ENCODE results near the gene CHAF1A. TPM values are rescaled to one million over a fixed set of nuclear protein-coding genes. Genes with fewer than 3 reads are reported as not detected.

CHAF1A gene
- polyA plus RNA-seq, 2 donors = 10.8 to 11.7 TPM

DNA sequence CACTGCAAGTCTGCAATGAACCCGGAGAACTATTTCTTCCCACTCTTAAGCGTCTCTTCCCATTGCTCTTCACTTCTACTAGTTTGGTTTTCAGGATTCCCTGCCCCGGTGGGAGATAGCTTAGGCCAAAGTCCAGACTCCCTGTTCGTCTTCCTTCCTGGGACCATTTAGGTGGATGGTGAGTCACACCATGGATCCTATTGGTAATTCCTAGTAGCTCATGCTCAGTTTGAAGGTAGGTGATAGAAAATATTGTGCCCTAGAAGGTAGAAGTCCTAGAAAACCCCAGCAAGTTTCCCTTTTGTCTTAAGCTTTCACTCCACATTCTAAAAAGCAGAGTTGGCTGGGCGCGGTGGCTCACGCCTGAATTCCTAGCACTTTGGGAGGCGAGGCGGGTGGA lies 13.8 kb downstream of the CHAF1A start:
- Histone ChIP-seq H3K4me3 (ENCODE audit: low read depth in 1 of 2, low read length in 2 of 2) (no peak overlapping the region), H3K4me1 (ENCODE audit: control insufficient read depth in 2 of 2, insufficient read depth in 2 of 2, low read length in 1 of 2) (no peaks in the 10 kb centered on the region), H3K27me3 (ENCODE audit: control insufficient read depth in 1 of 2, insufficient read depth in 2 of 2, low read length in 2 of 2) (no peaks in the 10 kb centered on the region), H3K36me3 (ENCODE audit: control insufficient read depth in 2 of 2, insufficient read depth in 2 of 2, low read length in 1 of 2) (peaks cover 0 to 3% of the 10 kb centered on the region in 2 donors), H3K9me3 (ENCODE audit: control insufficient read depth in 2 of 2, insufficient read depth in 1 of 2, low read depth in 1 of 2, low read length in 1 of 2) (no peaks in the 10 kb centered on the region), H3K27ac (ENCODE audit: low read depth in 2 of 2, low read length in 1 of 2) (no peak overlapping the region)
- WGBS, 2 donors = 91% methylated on average over 9 of the region's 9 CpGs

DNA sequence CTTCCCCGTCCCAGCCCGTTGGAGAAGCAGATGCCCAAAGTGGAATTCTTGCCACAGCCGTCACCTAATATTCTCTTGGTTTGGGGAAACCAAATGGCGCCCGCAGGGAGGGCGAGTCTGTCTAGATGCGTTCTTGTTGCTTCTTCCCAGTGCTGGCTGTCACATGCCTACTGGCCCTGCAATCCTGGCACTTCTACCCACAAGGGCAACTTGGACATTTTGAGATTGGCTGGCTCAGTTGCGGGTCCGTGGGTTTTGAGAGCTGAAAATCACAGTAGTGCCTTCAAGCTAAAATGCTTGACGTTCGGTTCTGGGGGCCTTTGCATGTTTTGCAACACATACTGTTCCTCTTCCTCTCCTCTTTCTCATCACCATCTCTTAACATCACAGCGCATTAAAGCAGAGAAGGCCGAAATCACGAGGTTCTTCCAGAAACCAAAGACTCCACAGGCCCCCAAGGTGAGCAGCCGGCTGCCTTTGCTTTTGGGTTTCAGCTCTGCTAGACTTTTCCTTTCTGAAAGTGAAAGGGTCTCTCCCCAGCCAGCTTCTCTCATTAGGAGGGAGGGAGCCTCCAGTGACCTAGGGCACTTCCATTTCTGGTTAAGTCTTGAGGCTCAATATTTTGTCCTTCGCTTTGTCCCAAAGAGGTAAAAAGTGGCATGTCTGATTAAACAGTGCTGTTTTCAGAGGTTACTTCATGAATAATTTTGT lies 21.1 kb downstream of the CHAF1A start:
- 90 to 91% methylated on average over 16 of the region's 16 CpGs for WGBS, 2 donors
- Histone ChIP-seq H3K27me3 (ENCODE audit: control insufficient read depth in 1 of 2, insufficient read depth in 2 of 2, low read length in 2 of 2) (no peaks in the 10 kb centered on the region), H3K4me3 (ENCODE audit: low read depth in 1 of 2, low read length in 2 of 2) (no peak overlapping the region), H3K36me3 (ENCODE audit: control insufficient read depth in 2 of 2, insufficient read depth in 2 of 2, low read length in 1 of 2) (peaks cover 6 to 15% of the 10 kb centered on the region in 2 donors), H3K4me1 (ENCODE audit: control insufficient read depth in 2 of 2, insufficient read depth in 2 of 2, low read length in 1 of 2) (no peaks in the 10 kb centered on the region), H3K27ac (ENCODE audit: low read depth in 2 of 2, low read length in 1 of 2) (no peak overlapping the region), H3K9me3 (ENCODE audit: control insufficient read depth in 2 of 2, insufficient read depth in 1 of 2, low read depth in 1 of 2, low read length in 1 of 2) (no peaks in the 10 kb centered on the region)

DNA sequence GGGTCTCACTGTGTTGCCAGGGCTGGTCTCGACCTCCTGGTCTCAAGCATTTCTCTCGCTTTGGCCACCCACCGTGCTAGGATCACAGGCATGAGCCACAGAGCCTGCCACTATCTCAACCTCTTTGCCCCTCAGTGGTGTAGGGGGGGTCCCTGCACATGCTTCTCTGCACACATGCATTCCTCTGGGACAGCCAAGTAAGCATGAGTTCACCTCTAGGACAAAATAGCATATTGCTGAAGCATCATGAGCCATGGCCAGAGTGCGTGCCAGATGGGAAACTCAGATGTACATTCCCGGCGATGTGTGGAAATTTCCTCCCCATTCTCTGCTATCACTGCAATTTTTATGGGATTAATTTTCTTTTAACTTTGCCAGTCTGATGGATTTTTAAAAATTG lies 23.1 kb downstream of the CHAF1A start:
- H3K27ac ChIP-seq (ENCODE audit: low read depth in 2 of 2, low read length in 1 of 2) = no peak overlapping the region
- no peaks in the 10 kb centered on the region for H3K4me1 ChIP-seq (ENCODE audit: control insufficient read depth in 2 of 2, insufficient read depth in 2 of 2, low read length in 1 of 2)
- H3K4me3 ChIP-seq (ENCODE audit: low read depth in 1 of 2, low read length in 2 of 2) = no peak overlapping the region
- H3K36me3 ChIP-seq (ENCODE audit: control insufficient read depth in 2 of 2, insufficient read depth in 2 of 2, low read length in 1 of 2) = peaks cover 13 to 25% of the 10 kb centered on the region in 2 donors
- H3K9me3 ChIP-seq (ENCODE audit: control insufficient read depth in 2 of 2, insufficient read depth in 1 of 2, low read depth in 1 of 2, low read length in 1 of 2) = no peaks in the 10 kb centered on the region
- no peaks in the 10 kb centered on the region for H3K27me3 ChIP-seq (ENCODE audit: control insufficient read depth in 1 of 2, insufficient read depth in 2 of 2, low read length in 2 of 2)
- WGBS, 2 donors = 95 to 96% methylated on average over 6 of the region's 6 CpGs

DNA sequence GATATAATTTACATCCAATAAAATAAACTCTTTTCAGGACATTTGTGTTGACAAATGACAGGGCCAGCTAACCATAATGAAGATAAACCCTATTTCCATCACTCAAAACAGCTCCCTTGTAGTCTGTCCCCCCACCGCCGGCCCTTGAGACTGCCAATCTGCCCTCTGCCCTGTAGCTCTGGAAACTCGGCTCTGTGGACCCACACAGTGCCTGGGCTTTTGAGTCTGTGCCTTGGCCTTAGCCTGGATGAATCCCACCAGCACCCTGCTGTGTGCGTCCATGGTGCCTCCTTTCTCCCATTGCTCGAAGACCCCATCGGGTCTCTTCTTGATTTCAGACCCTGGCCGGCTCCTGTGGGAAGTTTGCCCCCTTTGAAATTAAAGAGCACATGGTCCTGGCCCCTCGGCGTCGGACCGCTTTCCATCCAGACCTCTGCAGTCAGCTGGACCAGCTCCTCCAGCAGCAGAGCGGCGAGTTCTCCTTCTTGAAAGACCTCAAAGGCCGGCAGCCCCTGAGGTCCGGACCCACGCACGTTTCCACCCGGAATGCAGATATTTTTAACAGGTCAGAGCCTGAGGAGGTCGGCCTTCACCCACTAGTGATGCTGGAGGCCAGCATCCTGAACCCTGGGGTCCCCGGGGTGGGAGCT lies 26.0 kb downstream of the CHAF1A start:
- no peaks in the 10 kb centered on the region for H3K27me3 ChIP-seq (ENCODE audit: control insufficient read depth in 1 of 2, insufficient read depth in 2 of 2, low read length in 2 of 2)
- no peaks in the 10 kb centered on the region for H3K4me1 ChIP-seq (ENCODE audit: control insufficient read depth in 2 of 2, insufficient read depth in 2 of 2, low read length in 1 of 2)
- no peak overlapping the region for H3K27ac ChIP-seq (ENCODE audit: low read depth in 2 of 2, low read length in 1 of 2)
- no peaks in the 10 kb centered on the region for H3K9me3 ChIP-seq (ENCODE audit: control insufficient read depth in 2 of 2, insufficient read depth in 1 of 2, low read depth in 1 of 2, low read length in 1 of 2)
- no peak overlapping the region for H3K4me3 ChIP-seq (ENCODE audit: low read depth in 1 of 2, low read length in 2 of 2)
- 91 to 94% methylated on average over 20 of the region's 20 CpGs for WGBS, 2 donors
- H3K36me3 ChIP-seq (ENCODE audit: control insufficient read depth in 2 of 2, insufficient read depth in 2 of 2, low read length in 1 of 2) = peaks cover 17 to 33% of the 10 kb centered on the region in 2 donors

GRCh38 chr19:4429256-4429655 lies 26.8 kb downstream of the CHAF1A start:
- Histone ChIP-seq H3K27me3 (ENCODE audit: control insufficient read depth in 1 of 2, insufficient read depth in 2 of 2, low read length in 2 of 2) (no peaks in the 10 kb centered on the region), H3K4me1 (ENCODE audit: control insufficient read depth in 2 of 2, insufficient read depth in 2 of 2, low read length in 1 of 2) (no peaks in the 10 kb centered on the region), H3K4me3 (ENCODE audit: low read depth in 1 of 2, low read length in 2 of 2) (no peak overlapping the region), H3K27ac (ENCODE audit: low read depth in 2 of 2, low read length in 1 of 2) (no peak overlapping the region), H3K36me3 (ENCODE audit: control insufficient read depth in 2 of 2, insufficient read depth in 2 of 2, low read length in 1 of 2) (peaks cover 11 to 30% of the 10 kb centered on the region in 2 donors), H3K9me3 (ENCODE audit: control insufficient read depth in 2 of 2, insufficient read depth in 1 of 2, low read depth in 1 of 2, low read length in 1 of 2) (no peaks in the 10 kb centered on the region)
- WGBS, 2 donors = 91 to 94% methylated on average over 16 of the region's 16 CpGs

- Histone ChIP-seq H3K27me3 (ENCODE audit: control insufficient read depth in 1 of 2, insufficient read depth in 2 of 2, low read length in 2 of 2) (no peaks in the 10 kb centered on the region), H3K36me3 (ENCODE audit: control insufficient read depth in 2 of 2, insufficient read depth in 2 of 2, low read length in 1 of 2) (peaks cover 16 to 29% of the 10 kb centered on the region in 2 donors), H3K9me3 (ENCODE audit: control insufficient read depth in 2 of 2, insufficient read depth in 1 of 2, low read depth in 1 of 2, low read length in 1 of 2) (no peaks in the 10 kb centered on the region), H3K4me1 (ENCODE audit: control insufficient read depth in 2 of 2, insufficient read depth in 2 of 2, low read length in 1 of 2) (no peaks in the 10 kb centered on the region), H3K27ac (ENCODE audit: low read depth in 2 of 2, low read length in 1 of 2) (no peak overlapping the region), H3K4me3 (ENCODE audit: low read depth in 1 of 2, low read length in 2 of 2) (no peak overlapping the region)
- 83% methylated on average over 12 of the region's 12 CpGs for WGBS, 2 donors
These were observed 27.3 kb downstream of the CHAF1A start for GRCh38 chr19:4429771-4430171.

DNA sequence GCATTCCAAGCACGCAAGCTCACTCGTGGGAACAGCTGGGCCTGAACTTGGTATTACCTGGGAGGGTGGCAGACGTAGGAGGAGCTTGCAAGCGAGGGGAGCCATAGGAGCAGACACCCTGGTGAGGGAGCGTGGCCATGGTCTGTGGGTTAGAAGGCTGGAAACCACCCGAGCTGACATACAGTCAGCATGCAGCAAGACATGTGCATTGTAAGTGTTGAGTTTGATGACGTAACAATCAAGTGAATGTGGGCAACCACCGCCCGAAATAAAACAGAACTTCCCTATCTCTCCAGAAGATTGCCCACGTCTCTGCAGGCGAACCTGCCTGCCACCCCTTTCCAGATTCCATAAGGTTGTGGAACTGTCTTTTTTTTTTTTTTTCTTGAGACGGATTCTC lies 28.3 kb downstream of the CHAF1A start:
- no peaks in the 10 kb centered on the region for H3K4me1 ChIP-seq (ENCODE audit: control insufficient read depth in 2 of 2, insufficient read depth in 2 of 2, low read length in 1 of 2)
- peaks cover 17 to 30% of the 10 kb centered on the region in 2 donors for H3K36me3 ChIP-seq (ENCODE audit: control insufficient read depth in 2 of 2, insufficient read depth in 2 of 2, low read length in 1 of 2)
- WGBS, 2 donors = 92 to 93% methylated on average over 12 of the region's 12 CpGs

GRCh38 chr19:4431296-4431695 lies 28.9 kb downstream of the CHAF1A start:
- H3K27me3 ChIP-seq (ENCODE audit: control insufficient read depth in 1 of 2, insufficient read depth in 2 of 2, low read length in 2 of 2) = no peaks in the 10 kb centered on the region
- no peaks in the 10 kb centered on the region for H3K9me3 ChIP-seq (ENCODE audit: control insufficient read depth in 2 of 2, insufficient read depth in 1 of 2, low read depth in 1 of 2, low read length in 1 of 2)
- WGBS, 2 donors = 85 to 86% methylated on average over 9 of the region's 9 CpGs
- H3K36me3 ChIP-seq (ENCODE audit: control insufficient read depth in 2 of 2, insufficient read depth in 2 of 2, low read length in 1 of 2) = peaks cover 17 to 30% of the 10 kb centered on the region in 2 donors
- no peaks in the 10 kb centered on the region for H3K4me1 ChIP-seq (ENCODE audit: control insufficient read depth in 2 of 2, insufficient read depth in 2 of 2, low read length in 1 of 2)
- H3K27ac ChIP-seq (ENCODE audit: low read depth in 2 of 2, low read length in 1 of 2) = no peak overlapping the region
- H3K4me3 ChIP-seq (ENCODE audit: low read depth in 1 of 2, low read length in 2 of 2) = no peak overlapping the region

More for the DNA sequence above, 28.3 kb downstream of the CHAF1A start:
- Histone ChIP-seq H3K27me3 (ENCODE audit: control insufficient read depth in 1 of 2, insufficient read depth in 2 of 2, low read length in 2 of 2) (no peaks in the 10 kb centered on the region), H3K9me3 (ENCODE audit: control insufficient read depth in 2 of 2, insufficient read depth in 1 of 2, low read depth in 1 of 2, low read length in 1 of 2) (no peaks in the 10 kb centered on the region), H3K27ac (ENCODE audit: low read depth in 2 of 2, low read length in 1 of 2) (no peak overlapping the region), H3K4me3 (ENCODE audit: low read depth in 1 of 2, low read length in 2 of 2) (no peak overlapping the region)

GRCh38 chr19:4431808-4432674 lies 29.6 kb downstream of the CHAF1A start:
- H3K4me1 ChIP-seq (ENCODE audit: control insufficient read depth in 2 of 2, insufficient read depth in 2 of 2, low read length in 1 of 2) = no peaks in the 10 kb centered on the region
- peaks cover 17 to 32% of the 10 kb centered on the region in 2 donors for H3K36me3 ChIP-seq (ENCODE audit: control insufficient read depth in 2 of 2, insufficient read depth in 2 of 2, low read length in 1 of 2)
- WGBS, 2 donors = 85 to 90% methylated on average over 26 of the region's 26 CpGs
- no peaks in the 10 kb centered on the region for H3K27me3 ChIP-seq (ENCODE audit: control insufficient read depth in 1 of 2, insufficient read depth in 2 of 2, low read length in 2 of 2)
- H3K27ac ChIP-seq (ENCODE audit: low read depth in 2 of 2, low read length in 1 of 2) = no peak overlapping the region
- H3K9me3 ChIP-seq (ENCODE audit: control insufficient read depth in 2 of 2, insufficient read depth in 1 of 2, low read depth in 1 of 2, low read length in 1 of 2) = no peaks in the 10 kb centered on the region
- no peak overlapping the region for H3K4me3 ChIP-seq (ENCODE audit: low read depth in 1 of 2, low read length in 2 of 2)
